B cell (primary cell): ENCODE measurements around the gene LRRC10B. TPM values are rescaled to one million over a fixed set of nuclear protein-coding genes. Genes with fewer than 3 reads are reported as not detected.

ENCODE experiments used
- ATAC-seq: fragments of 200-7000 bp; cut with Tn5 transposase; one replicate; pipeline ENCODE4 v1.10.0; 2021; ENCODE audit warnings: low read depth, mild to moderate bottlenecking, moderate number of reproducible peaks, moderate library complexity
- CTCF ChIA-PET: fragments of 350-600 bp; sonication (Branson Sonifier 250); formaldehyde crosslinking; loops from one replicate; lab custom pipeline; 2021; ENCODE audit warnings: antibody characterized with exemption, inconsistent platforms; lab: Charles Lee
- POLR2A ChIA-PET: fragments of 350-600 bp; sonication (Branson Sonifier 250); formaldehyde crosslinking; loops from one replicate; lab custom pipeline; 2021; ENCODE audit warnings: antibody characterized with exemption; lab: Charles Lee
- DNase-seq: peaks from one replicate; pipeline ENCODE4 v3.0.0; 2013
- H2AFZ ChIP-seq: 2 replicates; pipeline ENCODE4 v1.6.1; 2012; ENCODE audit warnings: mild to moderate bottlenecking, low read depth, low read length; ENCODE audit not compliant: insufficient read depth, poor library complexity, severe bottlenecking
- H3K27ac ChIP-seq, 2 donors: 1 replicate in 1 of 2; 2 replicates in 1 of 2; pipeline ENCODE4 v1.5.1; 2012 to 2013; ENCODE audit warnings: low read length in 2 of 2, mild to moderate bottlenecking in 2 of 2, moderate library complexity in 1 of 2
- H3K27me3 ChIP-seq, 4 experiments: fragments of 200-600 bp in 1 of 4; sonication (generic) in 1 of 4; replicated peaks in 1 of 4; 1 replicate in 2 of 4; 2 replicates in 2 of 4; pipeline versions ENCODE4 v1.6.1 to v1.7.0; 2013 to 2016; ENCODE audit warnings: low read length in 3 of 4, mild to moderate bottlenecking in 2 of 4, mixed read lengths in 1 of 4, moderate library complexity in 1 of 4; ENCODE audit not compliant: insufficient read depth in 4 of 4, control insufficient read depth in 3 of 4; ENCODE audit errors: control extremely low read depth in 1 of 4
- H3K36me3 ChIP-seq, 2 experiments: replicated peaks in 1 of 2; 1 replicate in 1 of 2; 2 replicates in 1 of 2; pipeline versions ENCODE4 v1.6.1 to v1.7.1; 2013; ENCODE audit warnings: low read length in 1 of 2; ENCODE audit not compliant: insufficient read depth in 2 of 2, control insufficient read depth in 1 of 2; ENCODE audit errors: control extremely low read depth in 1 of 2, extremely low read depth in 1 of 2
- H3K4me1 ChIP-seq, 2 donors: fragments of 200-600 bp in 1 of 2; sonication (generic) in 1 of 2; 1 replicate in 1 of 2; 2 replicates in 1 of 2; pipeline versions ENCODE4 v1.5.1 to v1.6.1; 2013 to 2017; ENCODE audit warnings: low read length in 2 of 2; ENCODE audit not compliant: control insufficient read depth in 2 of 2, insufficient read depth in 2 of 2
- H3K4me2 ChIP-seq: replicated peaks from 2 replicates; pipeline ENCODE3; 2012; ENCODE audit warnings: mild to moderate bottlenecking, low read depth, low read length; ENCODE audit not compliant: poor library complexity, severe bottlenecking
- H3K4me3 ChIP-seq, 5 experiments: fragments of 200-600 bp in 1 of 5; sonication (generic) in 1 of 5; 1 replicate in 3 of 5; 2 replicates in 2 of 5; pipeline versions ENCODE4 v1.5.1 to v1.7.0; 2011 to 2016; ENCODE audit warnings: low read length in 4 of 5, mild to moderate bottlenecking in 4 of 5, low read depth in 2 of 5, control low read depth in 1 of 5, moderate library complexity in 1 of 5; ENCODE audit not compliant: insufficient read depth in 1 of 5; ENCODE audit errors: control extremely low read depth in 1 of 5, extremely low read depth in 1 of 5
- H3K79me2 ChIP-seq: fragments of 200-600 bp; sonication (generic); one replicate; pipeline ENCODE4 v1.6.0; 2016; ENCODE audit warnings: low read length; ENCODE audit not compliant: control insufficient read depth, insufficient read depth
- H3K9ac ChIP-seq: fragments of 200-600 bp; sonication (generic); 2 replicates; pipeline ENCODE4 v1.6.1; 2017; ENCODE audit warnings: mild to moderate bottlenecking, low read length, moderate library complexity
- H3K9me3 ChIP-seq, 3 donors: one replicate each; pipeline versions ENCODE4 v1.6.1 to v1.7.1; 2013; ENCODE audit warnings: low read length in 2 of 3; ENCODE audit not compliant: control insufficient read depth in 2 of 3, insufficient read depth in 1 of 3; ENCODE audit errors: control extremely low read depth in 1 of 3
- H4K20me1 ChIP-seq: 2 replicates; pipeline ENCODE4 v1.6.0; 2012; ENCODE audit warnings: mild to moderate bottlenecking, low read length; ENCODE audit not compliant: insufficient read depth, control insufficient read depth, poor library complexity, severe bottlenecking
- H3K27ac Mint-ChIP-seq: one replicate; pipeline ENCODE4 v1.8.0; 2021; ENCODE audit warnings: mixed read lengths
- H3K27me3 Mint-ChIP-seq: one replicate; pipeline ENCODE4 v1.8.0; 2021; ENCODE audit warnings: mixed read lengths
- H3K4me1 Mint-ChIP-seq: one replicate; pipeline ENCODE4 v1.8.0; 2021; ENCODE audit warnings: mixed read lengths
- H3K4me3 Mint-ChIP-seq: one replicate; pipeline ENCODE4 v1.8.0; 2021; ENCODE audit warnings: mixed read lengths
- H3K9me3 Mint-ChIP-seq: one replicate; pipeline ENCODE4 v1.8.0; 2022; ENCODE audit warnings: mixed read lengths; ENCODE audit not compliant: insufficient read depth
- CTCF ChIP-seq: fragments of 200-600 bp; IDR thresholded peaks from one replicate; pipeline ENCODE4 v1.8.0; 2022; ENCODE audit warnings: antibody characterized with exemption, mild to moderate bottlenecking
- EZH2 ChIP-seq: IDR thresholded peaks from 2 replicates; pipeline ENCODE4 v1.6.1; 2012; ENCODE audit warnings: borderline replicate concordance, low read depth, mild to moderate bottlenecking, moderate library complexity, low read length; ENCODE audit not compliant: insufficient read depth, poor library complexity, severe bottlenecking
- WGBS: methylation state at CpG from one replicate; pipeline ENCODE4 v1.1.5; 2013; ENCODE audit warnings: missing lambda C conversion rate; ENCODE audit not compliant: insufficient coverage; 5-methylcytosine and 5-hydroxymethylcytosine counted together
- intact Hi-C: fragments of 100-400 bp; cut with micrococcal nuclease; formaldehyde crosslinking; loops from one replicate; pipeline ENCODE4 v1.10.0; 2022
- polyA plus RNA-seq: library from polyadenylated mRNA; depleted of rRNA; stranded (reverse); fragments of >200 nt; gene quantifications from 2 replicates; pipeline ENCODE4 v1.2.3, GENCODE V29; 2012
- total RNA-seq, 2 donors: library from RNA; stranded (reverse); fragments of 120-200 nt in 1 of 2; gene quantifications; 1 replicate in 1 of 2; 2 replicates in 1 of 2; pipeline versions ENCODE4 v1.2.3 to v1.2.4, GENCODE V29; 2013 to 2022

Gene LRRC10B
- total and polyA plus RNA-seq, 2 donors (not counting 1 experiment from before 2014, with no cell fraction given) = 0.15 TPM; not detected in 1

DNA sequence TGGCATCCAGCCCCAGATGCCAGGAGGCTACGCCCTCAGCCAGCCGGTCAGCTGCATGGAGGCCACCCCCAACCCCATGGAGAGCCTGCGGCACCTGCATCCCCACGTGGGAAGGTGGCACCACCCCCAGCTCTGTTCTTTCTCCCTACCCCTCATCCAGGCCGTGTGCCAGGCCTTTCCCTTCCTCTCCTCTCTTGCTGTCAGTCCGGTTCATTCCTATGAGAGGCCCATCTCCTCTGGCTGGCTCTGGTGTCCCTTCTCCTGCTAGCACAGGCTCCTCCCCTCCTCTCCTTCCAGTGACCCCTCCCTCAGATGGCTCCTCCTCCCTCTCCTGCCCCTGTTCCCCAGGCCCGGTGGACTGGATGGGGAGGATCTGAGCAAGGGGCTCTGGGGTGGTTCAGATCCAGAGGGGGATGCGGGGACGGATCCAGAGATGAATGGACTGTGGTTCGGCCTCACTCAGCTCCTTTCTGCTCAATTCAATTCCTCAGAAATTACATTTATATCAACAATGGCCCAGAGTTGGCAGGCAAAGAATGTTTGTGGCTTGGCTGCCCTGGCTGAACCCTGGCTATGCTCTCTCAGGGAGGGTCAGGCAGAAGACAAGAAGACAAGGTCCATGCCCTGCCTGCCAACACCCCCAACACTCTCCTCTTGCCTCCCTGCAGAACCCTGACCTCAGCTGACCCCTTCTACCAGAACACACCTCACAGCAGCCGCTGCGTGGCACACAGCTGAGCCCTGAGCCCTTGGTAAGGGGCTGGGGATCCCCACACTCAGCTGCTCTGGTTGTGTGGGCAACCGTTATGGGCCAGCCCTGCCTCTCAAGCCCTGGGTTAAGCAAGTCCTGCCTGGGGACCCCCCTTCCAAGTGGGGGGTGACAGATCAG lies 18.5 kb upstream of the LRRC10B start:
- H2AFZ ChIP-seq = no peak overlapping the region
- no peaks in the 10 kb centered on the region for H3K79me2 ChIP-seq
- H3K4me2 ChIP-seq = no peak overlapping the region
- no peak overlapping the region for H3K4me3 ChIP-seq
- DNase-seq (no peak), ATAC-seq (no peak)
- TF ChIP-seq EZH2 (no peak), CTCF (no peak)
- H3K9me3 ChIP-seq = peaks cover 0 to 8% (median 1%) of the 10 kb centered on the region in 3 donors
- no peaks in the 10 kb centered on the region for H3K4me1 Mint-ChIP-seq
- 83% methylated on average over 9 of the region's 13 CpGs for WGBS
- POLR2A ChIA-PET = no interaction called here
- H4K20me1 ChIP-seq = no peaks in the 10 kb centered on the region
- H3K27me3 ChIP-seq = no peaks in the 10 kb centered on the region
- no peak overlapping the region for H3K4me3 Mint-ChIP-seq
- CTCF ChIA-PET = no interaction called here
- H3K27ac ChIP-seq = no peak overlapping the region
- H3K27ac Mint-ChIP-seq = no peak overlapping the region
- intact Hi-C loops = no loop called here
- peaks cover 7% of the 10 kb centered on the region for H3K27me3 Mint-ChIP-seq
- H3K36me3 ChIP-seq = peaks cover 0 to 2% of the 10 kb centered on the region in 2 experiments
- H3K4me1 ChIP-seq = no peaks in the 10 kb centered on the region
- no peaks in the 10 kb centered on the region for H3K9me3 Mint-ChIP-seq
- H3K9ac ChIP-seq = no peak overlapping the region

DNA sequence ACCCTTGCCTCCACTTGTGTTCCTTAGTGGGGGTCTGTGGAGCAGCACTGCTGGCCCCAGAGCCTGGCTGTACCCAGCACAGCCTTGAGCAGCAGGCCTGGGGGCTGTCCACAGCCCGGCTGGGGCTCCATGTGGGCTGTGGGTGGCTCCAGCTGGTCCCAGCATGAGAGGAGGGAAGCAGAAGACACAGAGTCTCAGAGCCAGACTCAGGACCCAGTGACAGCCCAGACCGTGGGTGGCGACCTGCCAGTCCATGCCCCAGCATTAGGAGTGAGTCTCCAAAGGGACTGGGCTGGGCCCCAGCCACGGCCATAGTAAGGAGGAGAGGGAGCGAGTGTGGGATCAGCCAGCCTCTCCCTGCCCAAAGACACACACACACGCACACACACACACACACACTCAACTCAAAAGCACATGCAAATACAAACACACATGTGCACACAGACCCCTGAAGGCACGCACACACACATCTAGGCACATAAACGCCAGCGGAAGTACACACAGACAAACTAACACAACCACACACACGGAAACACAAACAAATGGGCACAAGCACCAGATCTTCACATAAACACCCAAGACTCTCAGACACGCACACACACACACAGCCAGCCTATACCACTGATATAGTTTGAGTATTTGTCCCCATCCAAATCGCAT lies 16.7 kb upstream of the LRRC10B start:
- no peaks in the 10 kb centered on the region for H3K4me1 Mint-ChIP-seq
- no peak overlapping the region for H3K27ac Mint-ChIP-seq
- H3K79me2 ChIP-seq = no peaks in the 10 kb centered on the region
- no peak overlapping the region for H3K4me2 ChIP-seq
- no peak overlapping the region for H3K9ac ChIP-seq
- H3K36me3 ChIP-seq = no peaks in the 10 kb centered on the region
- H3K27me3 Mint-ChIP-seq = peaks cover 7% of the 10 kb centered on the region
- TF ChIP-seq EZH2 = no peak
- TF ChIP-seq CTCF = no peak
- no peak overlapping the region for H3K27ac ChIP-seq
- WGBS = 97% methylated on average over 8 of the region's 12 CpGs
- H4K20me1 ChIP-seq = no peaks in the 10 kb centered on the region
- no peaks in the 10 kb centered on the region for H3K27me3 ChIP-seq
- H3K9me3 ChIP-seq = peaks cover 0 to 12% (median 1%) of the 10 kb centered on the region in 3 donors
- no peak for DNase-seq
- ATAC-seq = no peak
- CTCF ChIA-PET = interaction anchor here (1.2 kb wide), 1 partner anchor 25 kb away, joined by 3 read pairs; no protein-coding TSS in a partner anchor
- POLR2A ChIA-PET = no interaction called here
- H3K4me1 ChIP-seq = no peaks in the 10 kb centered on the region
- no peaks in the 10 kb centered on the region for H3K9me3 Mint-ChIP-seq
- no peak overlapping the region for H2AFZ ChIP-seq
- no peak overlapping the region for H3K4me3 Mint-ChIP-seq
- intact Hi-C loops = no loop called here
- no peak overlapping the region for H3K4me3 ChIP-seq
